ENCODE measurements around the gene SHTN1. TPM values are rescaled to one million over a fixed set of nuclear protein-coding genes. Genes with fewer than 3 reads are reported as not detected.

SHTN1 gene
- total RNA-seq, 2 donors from 2014 or later: 19.7 to 45.8 TPM

DNA sequence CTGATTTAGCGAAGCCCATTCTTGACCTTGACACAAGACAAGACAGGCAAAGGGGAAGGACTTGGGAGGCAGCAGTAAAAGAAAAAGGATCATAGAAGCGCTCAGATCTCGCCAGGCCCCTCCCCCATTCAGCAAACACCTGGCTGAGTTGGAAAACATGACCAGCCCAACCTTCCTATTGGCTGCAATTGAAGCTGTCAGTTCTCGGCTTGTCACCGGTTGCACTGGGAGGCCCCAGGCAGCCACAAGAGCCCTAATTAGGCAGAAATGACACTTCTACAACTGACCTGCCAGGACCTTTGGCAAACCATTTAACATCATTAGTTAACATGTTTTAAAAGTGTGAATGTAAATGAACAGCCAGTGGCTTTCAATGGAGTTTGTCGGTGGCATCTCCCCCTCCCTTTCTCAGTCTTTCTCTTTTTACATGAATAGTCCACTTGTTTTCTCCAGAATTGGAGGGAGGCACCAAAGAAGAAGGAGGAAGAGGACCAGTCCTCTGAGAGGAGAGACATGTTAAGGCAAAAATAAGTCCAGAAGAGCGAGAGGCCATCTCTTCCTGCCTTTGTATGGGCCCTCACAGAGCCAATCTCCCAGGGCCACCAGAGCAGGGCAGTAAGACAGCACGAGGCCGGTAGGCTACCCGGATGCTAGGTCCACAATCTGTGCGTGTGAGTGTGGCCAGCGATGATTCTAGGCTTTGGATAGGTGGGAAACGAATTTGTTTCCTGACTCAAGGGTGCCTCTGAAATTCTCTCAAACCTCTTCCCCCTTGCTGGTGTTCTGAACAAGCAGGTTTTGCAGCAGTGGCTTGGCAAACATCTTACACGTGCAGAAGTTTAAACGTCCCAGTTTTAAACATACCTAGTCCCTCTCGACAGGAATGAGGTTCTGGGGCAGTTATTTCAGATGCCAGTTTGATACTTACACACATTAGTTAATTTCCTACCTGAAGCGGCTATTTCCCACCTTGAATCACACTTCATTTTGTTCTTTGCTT lies 170.7 kb downstream of the SHTN1 start:
- Histone ChIP-seq H3K27ac (no peak overlapping the region), H3K36me3 (no peaks in the 10 kb centered on the region), H3K4me1 (replicated peaks) (no peaks in the 10 kb centered on the region), H3K4me3 (no peak overlapping the region), H3K9me3 (no peaks in the 10 kb centered on the region), H3K27me3 (replicated peaks; ENCODE audit: insufficient read depth) (no peaks in the 10 kb centered on the region)
- TF ChIP-seq POLR2AphosphoS5 (IDR thresholded peaks at IDR 0.05) (no peak), CTCF (IDR thresholded peaks at IDR 0.05) (no peak), POLR2A (IDR thresholded peaks at IDR 0.05) (no peak)
- 76% methylated on average over 17 of the region's 17 CpGs for WGBS
- intact Hi-C loops (cut with DNase I): no loop called here
- no peak for DNase-seq (ENCODE audit: low spot score)

- Histone ChIP-seq H3K9me3 (no peaks in the 10 kb centered on the region), H3K36me3 (no peaks in the 10 kb centered on the region), H3K27ac (no peak overlapping the region), H3K27me3 (replicated peaks; ENCODE audit: insufficient read depth) (no peaks in the 10 kb centered on the region), H3K4me3 (no peak overlapping the region), H3K4me1 (replicated peaks) (no peaks in the 10 kb centered on the region)
- no peak for DNase-seq (ENCODE audit: low spot score)
- intact Hi-C loops (cut with DNase I): no loop called here
- TF ChIP-seq POLR2A (IDR thresholded peaks at IDR 0.05) (no peak), POLR2AphosphoS5 (IDR thresholded peaks at IDR 0.05) (no peak), CTCF (IDR thresholded peaks at IDR 0.05) (no peak)
- WGBS: 91% methylated on average over 10 of the region's 10 CpGs
Measured at GRCh38 chr10:116831790-116832189, 173.2 kb downstream of the SHTN1 start.

Small RNAs within 50 kb of the gene (small RNA-seq; reads per million reads assigned to genes)
- 0 reads per million in 2 donors for gene AC012308.1

Other genes starting within 250 kb of the SHTN1 start
- under 1 TPM; 0.27 to 0.91 TPM for gene ENO4, start 155.7 kb downstream of the SHTN1 start, total RNA-seq
- gene VAX1, start 133.1 kb upstream of the SHTN1 start, total RNA-seq: not detected
- gene KCNK18, start 192.3 kb upstream of the SHTN1 start, total RNA-seq: not detected
- gene SLC18A2, start 235.9 kb upstream of the SHTN1 start, total RNA-seq: 1 to 10 TPM; 1.3 to 1.9 TPM